CD4-positive, alpha-beta T cell (primary cell): ENCODE measurements around the gene LRP8. TPM values are rescaled to one million over a fixed set of nuclear protein-coding genes. Genes with fewer than 3 reads are reported as not detected.

Experiments used
- ATAC-seq: fragments of 200-7000 bp; cut with Tn5 transposase; one replicate; pipeline ENCODE4 v1.10.0; 2022; ENCODE audit warnings: mild to moderate bottlenecking; ENCODE audit not compliant: poor library complexity
- CTCF ChIA-PET: fragments of 350-600 bp; sonication (Branson Sonifier 250); formaldehyde crosslinking; loops from one replicate; lab custom pipeline; 2021; ENCODE audit warnings: antibody characterized with exemption, inconsistent platforms; lab: Charles Lee
- POLR2A ChIA-PET: fragments of 350-600 bp; sonication (Branson Sonifier 250); formaldehyde crosslinking; loops from one replicate; lab custom pipeline; 2021; ENCODE audit warnings: antibody characterized with exemption, inconsistent platforms; lab: Charles Lee
- DNase-seq, 14 experiments: peaks; one replicate each; pipeline ENCODE4 v3.0.0-alpha.2; 2013 to 2020; ENCODE audit warnings: mixed read lengths in 2 of 14
- H3K27ac ChIP-seq, 2 donors: one replicate each; pipeline versions ENCODE4 v1.5.1 to v1.7.0; 2013; ENCODE audit warnings: low read length in 2 of 2, low read depth in 1 of 2, mild to moderate bottlenecking in 1 of 2
- H3K27me3 ChIP-seq, 2 experiments: 1 replicate in 1 of 2; 2 replicates in 1 of 2; pipeline versions ENCODE4 v1.6.1 to v1.7.0; 2013; ENCODE audit warnings: low read length in 2 of 2, control low read depth in 1 of 2, mild to moderate bottlenecking in 1 of 2, moderate library complexity in 1 of 2; ENCODE audit not compliant: insufficient read depth in 2 of 2, control insufficient read depth in 1 of 2
- H3K36me3 ChIP-seq: one replicate; pipeline ENCODE4 v1.6.1; 2013; ENCODE audit warnings: low read length, control low read depth; ENCODE audit not compliant: insufficient read depth
- H3K4me1 ChIP-seq: one replicate; pipeline ENCODE4 v1.6.1; 2013; ENCODE audit warnings: low read length, control low read depth; ENCODE audit not compliant: insufficient read depth
- H3K4me3 ChIP-seq: one replicate; pipeline ENCODE4 v1.5.1; 2013; ENCODE audit warnings: mild to moderate bottlenecking, low read length, moderate library complexity
- H3K9me3 ChIP-seq, 2 experiments: 1 replicate in 1 of 2; 2 replicates in 1 of 2; pipeline versions ENCODE4 v1.6.1 to v1.7.0; 2013; ENCODE audit warnings: low read length in 2 of 2, mild to moderate bottlenecking in 2 of 2, control low read depth in 1 of 2, moderate library complexity in 1 of 2; ENCODE audit not compliant: control insufficient read depth in 1 of 2, insufficient read depth in 1 of 2
- H3K27ac Mint-ChIP-seq: one replicate; pipeline ENCODE4 v1.8.0; 2020; ENCODE audit warnings: mixed read lengths
- H3K27me3 Mint-ChIP-seq: one replicate; pipeline ENCODE4 v1.8.0; 2021; ENCODE audit warnings: mixed read lengths
- H3K36me3 Mint-ChIP-seq: one replicate; pipeline ENCODE4 v1.8.0; 2021; ENCODE audit warnings: low read depth, mixed read lengths
- H3K4me1 Mint-ChIP-seq: one replicate; pipeline ENCODE4 v1.8.0; 2021; ENCODE audit warnings: low read depth, mixed read lengths
- H3K4me3 Mint-ChIP-seq: one replicate; pipeline ENCODE4 v1.8.0; 2020; ENCODE audit warnings: mild to moderate bottlenecking, mixed read lengths
- H3K9me3 Mint-ChIP-seq: one replicate; pipeline ENCODE4 v1.8.0; 2020; ENCODE audit warnings: mixed read lengths
- intact Hi-C, 2 experiments: fragments of 100-400 bp; cut with DNase I in 1 of 2; cut with micrococcal nuclease in 1 of 2; formaldehyde crosslinking; loops; one replicate each; pipeline versions ENCODE4 v1.15.1 to v1.9.0; 2023 to 2025; cut with DNase I, micrococcal nuclease
- total RNA-seq, 174 experiments: library from RNA in 2 of 174; stranded (reverse) in 2 of 174; gene quantifications; one replicate each; pipeline ENCODE4 v1.2.3 and lab custom pipeline; 2021 to 2026
- TF ChIP-seq, protein P1 (sequence below): fragments of 200-600 bp; IDR thresholded peaks from one replicate; pipeline ENCODE4 v1.8.0; 2022; ENCODE audit warnings: antibody characterized with exemption, mild to moderate bottlenecking

LRP8 gene
- total RNA-seq, 2 experiments from 2014 or later: 8.1 to 11.5 TPM

DNA sequence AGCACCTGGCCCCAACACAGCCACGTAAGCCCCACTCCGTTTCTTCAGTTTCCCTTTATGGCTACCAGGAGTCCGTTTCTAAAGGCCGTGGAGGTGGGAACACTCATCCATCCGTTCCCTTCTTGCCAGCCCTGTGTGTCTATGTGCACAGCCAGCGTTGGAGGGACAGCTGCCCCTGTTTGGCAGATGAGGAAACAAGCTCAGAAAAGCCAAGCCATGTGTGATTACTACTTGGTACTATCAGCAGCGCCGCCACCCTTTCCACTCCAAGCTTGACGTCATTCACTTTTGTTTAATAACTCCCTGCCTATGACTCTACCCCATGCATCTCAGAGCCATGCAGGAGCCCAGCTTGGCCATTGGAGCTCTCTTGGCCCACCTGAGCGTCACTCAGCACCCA is 3.5 kb downstream of the LRP8 start:
- Histone ChIP-seq H3K27me3 (no peaks in the 10 kb centered on the region), H3K4me1 (peaks cover 26% of the 10 kb centered on the region), H3K9me3 (no peaks in the 10 kb centered on the region), H3K27ac (no peak overlapping the region), H3K4me3 (no peak overlapping the region), H3K36me3 (peaks cover 5% of the 10 kb centered on the region)
- peak overlapping the region; percentile 57 for H3K4me3 Mint-ChIP-seq
- POLR2A ChIA-PET: no interaction called here
- peaks cover 17% of the 10 kb centered on the region for H3K4me1 Mint-ChIP-seq
- CTCF ChIA-PET: interaction anchor here (0.6 to 0.9 kb wide), 2 partner anchors 69 to 629 kb away, joined by 3 to 4 read pairs; no protein-coding TSS in a partner anchor
- DNase-seq: no peak
- H3K9me3 Mint-ChIP-seq: no peaks in the 10 kb centered on the region
- TF ChIP-seq, protein P1, sequence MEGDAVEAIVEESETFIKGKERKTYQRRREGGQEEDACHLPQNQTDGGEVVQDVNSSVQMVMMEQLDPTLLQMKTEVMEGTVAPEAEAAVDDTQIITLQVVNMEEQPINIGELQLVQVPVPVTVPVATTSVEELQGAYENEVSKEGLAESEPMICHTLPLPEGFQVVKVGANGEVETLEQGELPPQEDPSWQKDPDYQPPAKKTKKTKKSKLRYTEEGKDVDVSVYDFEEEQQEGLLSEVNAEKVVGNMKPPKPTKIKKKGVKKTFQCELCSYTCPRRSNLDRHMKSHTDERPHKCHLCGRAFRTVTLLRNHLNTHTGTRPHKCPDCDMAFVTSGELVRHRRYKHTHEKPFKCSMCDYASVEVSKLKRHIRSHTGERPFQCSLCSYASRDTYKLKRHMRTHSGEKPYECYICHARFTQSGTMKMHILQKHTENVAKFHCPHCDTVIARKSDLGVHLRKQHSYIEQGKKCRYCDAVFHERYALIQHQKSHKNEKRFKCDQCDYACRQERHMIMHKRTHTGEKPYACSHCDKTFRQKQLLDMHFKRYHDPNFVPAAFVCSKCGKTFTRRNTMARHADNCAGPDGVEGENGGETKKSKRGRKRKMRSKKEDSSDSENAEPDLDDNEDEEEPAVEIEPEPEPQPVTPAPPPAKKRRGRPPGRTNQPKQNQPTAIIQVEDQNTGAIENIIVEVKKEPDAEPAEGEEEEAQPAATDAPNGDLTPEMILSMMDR: no peak
- H3K36me3 Mint-ChIP-seq: peaks cover 4% of the 10 kb centered on the region
- no peak overlapping the region for H3K27ac Mint-ChIP-seq
- intact Hi-C loops: loop anchor here in 1 of 2 experiments (10.0 kb wide), 1 partner anchor 1390 kb away; the partner anchor contains the start of gene TTC4
- ATAC-seq: no peak
- no peaks in the 10 kb centered on the region for H3K27me3 Mint-ChIP-seq

DNA sequence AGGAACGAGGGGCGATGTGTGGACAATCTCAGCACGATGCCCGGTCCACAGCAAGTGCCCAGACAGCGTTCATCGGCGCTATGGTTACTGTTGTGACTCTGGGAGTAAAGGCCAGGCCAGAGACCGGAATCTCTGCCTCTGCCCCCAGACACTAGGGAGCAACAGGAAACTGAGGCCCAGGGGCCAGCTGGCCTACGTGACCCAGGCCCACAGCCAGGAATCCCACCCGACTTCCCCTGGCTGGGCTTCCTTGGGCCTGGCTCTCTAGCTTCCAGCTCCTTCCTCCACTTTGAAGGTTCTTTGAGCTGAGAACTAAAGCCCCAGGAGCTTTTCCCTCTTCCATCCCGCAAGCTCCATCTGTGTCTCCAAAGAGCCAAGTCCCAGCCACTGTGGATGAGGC is 4.6 kb downstream of the LRP8 start:
- ATAC-seq: no peak
- POLR2A ChIA-PET: no interaction called here
- Histone ChIP-seq H3K27ac (no peak overlapping the region), H3K9me3 (no peaks in the 10 kb centered on the region), H3K36me3 (peaks cover 5% of the 10 kb centered on the region), H3K4me3 (no peak overlapping the region), H3K4me1 (peaks cover 23% of the 10 kb centered on the region), H3K27me3 (no peaks in the 10 kb centered on the region)
- no peak for DNase-seq
- Mint-ChIP-seq H3K4me3 (no peak overlapping the region), H3K36me3 (peaks cover 4% of the 10 kb centered on the region), H3K27ac (no peak overlapping the region), H3K4me1 (peaks cover 14% of the 10 kb centered on the region), H3K9me3 (no peaks in the 10 kb centered on the region), H3K27me3 (no peaks in the 10 kb centered on the region)
- intact Hi-C loops: loop anchor here in 1 of 2 experiments (10.0 kb wide), 1 partner anchor 1391 kb away; the partner anchor contains the start of gene TTC4
- CTCF ChIA-PET: no interaction called here
- TF ChIP-seq, protein P1: no peak

DNA sequence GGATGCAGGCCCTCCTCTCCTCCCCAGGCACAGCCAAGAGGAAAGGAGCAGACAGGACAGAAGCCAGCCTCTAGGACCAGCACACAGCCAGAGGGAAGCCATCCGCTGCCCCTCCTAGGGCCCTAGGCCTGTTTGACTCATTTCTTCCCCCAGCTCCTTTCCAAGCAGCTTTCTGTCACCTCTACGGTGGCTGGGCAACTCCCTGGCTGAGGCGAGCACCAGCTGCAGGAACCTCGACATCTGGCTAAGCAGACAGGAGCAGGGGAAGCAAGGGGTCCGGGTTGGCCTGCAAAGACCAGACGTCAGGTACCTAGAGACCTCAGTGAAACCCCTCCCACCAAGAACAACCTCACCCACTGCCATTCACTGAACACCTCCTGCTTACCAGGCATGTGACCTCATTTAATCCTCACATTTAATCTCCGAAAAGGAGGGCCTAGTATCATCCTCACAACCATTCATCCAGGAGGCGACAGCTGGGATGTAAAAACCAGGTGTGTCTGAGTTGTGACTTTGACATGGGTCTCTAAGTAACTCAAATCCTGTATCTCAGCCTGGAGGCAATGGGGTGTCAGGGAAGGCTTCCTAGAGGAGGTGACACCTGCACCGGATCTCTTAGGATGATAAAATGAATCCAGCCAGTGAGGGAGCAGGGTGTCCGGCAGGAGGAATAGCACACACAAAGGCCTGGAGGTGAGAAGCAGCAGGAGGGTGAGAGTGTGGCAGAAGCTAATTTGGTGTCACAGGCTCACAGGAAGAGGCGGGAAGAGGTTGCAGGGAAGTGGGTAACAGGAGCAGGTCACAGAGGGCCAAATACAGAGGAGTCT is 5.9 kb downstream of the LRP8 start:
- no peak for ATAC-seq
- Histone ChIP-seq H3K27ac (no peak overlapping the region), H3K4me3 (no peak overlapping the region), H3K9me3 (no peaks in the 10 kb centered on the region), H3K36me3 (peaks cover 5% of the 10 kb centered on the region), H3K4me1 (peaks cover 17% of the 10 kb centered on the region), H3K27me3 (no peaks in the 10 kb centered on the region)
- TF ChIP-seq, protein P1: no peak
- intact Hi-C loops: loop anchor here in 1 of 2 experiments (10.0 kb wide), 1 partner anchor 1393 kb away; the partner anchor contains the start of gene TTC4
- Mint-ChIP-seq H3K27me3 (no peaks in the 10 kb centered on the region), H3K4me1 (peaks cover 8% of the 10 kb centered on the region), H3K4me3 (peak overlapping the region; percentile 3), H3K9me3 (no peaks in the 10 kb centered on the region), H3K27ac (no peak overlapping the region), H3K36me3 (peaks cover under 1% of the 10 kb centered on the region)
- ChIA-PET POLR2A (no interaction called here), CTCF (interaction anchor here (0.6 to 0.7 kb wide), 2 partner anchors 32 to 44 kb away, joined by 3 to 4 read pairs; no protein-coding TSS in a partner anchor)
- DNase-seq: no peak
